Erythroblast (primary cell): ENCODE results near the gene PHLDA2.

Source experiments
- GATA1 ChIP-seq: IDR thresholded peaks from 2 replicates; pipeline ENCODE4 v1.6.1; 2011; ENCODE audit warnings: low read depth, mild to moderate bottlenecking, control low read depth, low read length, moderate library complexity
- POLR2A ChIP-seq: IDR thresholded peaks from 2 replicates; pipeline ENCODE4 v1.6.1; 2011; ENCODE audit warnings: mild to moderate bottlenecking, low read length

GRCh38 chr11:2902784-2903671 lies 26.2 kb downstream of the PHLDA2 start:
- no peak for TF ChIP-seq POLR2A
- TF ChIP-seq GATA1 = no peak
